ENCODE measurements around the gene PUM1. TPM values are rescaled to one million over a fixed set of nuclear protein-coding genes. Genes with fewer than 3 reads are reported as not detected.

Gene PUM1
- total and polyA plus RNA-seq, 2 of the 4 experiments (the other 2 are of a cell fraction) = 75.4 to 137 TPM

DNA sequence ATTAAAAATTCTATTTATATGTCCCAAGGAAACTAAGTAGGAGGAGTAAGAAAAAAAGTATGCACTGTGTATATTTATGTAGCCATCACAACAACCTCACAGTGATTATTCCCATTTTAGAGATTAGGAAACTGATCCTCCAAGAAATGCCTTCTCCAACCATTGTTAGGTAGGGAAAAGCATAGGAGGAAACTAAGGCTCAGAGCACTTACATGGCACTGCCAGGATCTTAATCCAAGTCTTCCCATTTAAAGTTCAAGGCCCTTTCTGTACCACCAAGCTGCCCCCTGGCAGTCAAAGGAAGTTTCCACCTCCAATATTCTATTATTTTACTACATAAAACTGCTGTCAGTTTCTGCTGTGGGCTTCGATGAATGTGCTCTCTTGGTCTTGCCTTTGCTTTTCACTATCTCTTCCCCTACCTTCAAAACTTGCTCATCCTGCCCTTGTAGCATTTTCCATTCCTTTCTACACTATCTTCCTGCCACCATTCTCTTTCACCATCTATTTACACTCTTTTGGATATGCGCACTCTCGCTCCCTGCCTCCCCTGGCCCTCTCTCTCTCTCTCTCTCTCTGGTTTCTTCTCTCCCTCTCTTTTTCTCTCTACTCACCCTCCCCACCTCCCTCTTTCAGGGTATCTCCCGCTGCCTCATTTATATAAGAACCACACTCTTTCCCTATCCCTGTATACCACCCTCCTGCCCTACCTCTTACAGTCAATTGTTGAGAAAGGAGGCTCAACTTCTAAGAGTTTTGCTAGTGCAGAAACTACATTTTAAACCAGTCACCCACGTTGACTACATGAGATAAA lies 34.0 kb downstream of the PUM1 start:
- DNase-seq (no peak), ATAC-seq (ENCODE audit: low read depth) (no peak)
- Histone ChIP-seq H2BK120ac (ENCODE audit: low read depth, low read length) (no peak overlapping the region), H3K56ac (ENCODE audit: extremely low read depth, insufficient read depth, low read length) (no peak overlapping the region), H4K8ac (ENCODE audit: low read depth in 2 of 2, low read length in 2 of 2) (no peak overlapping the region), H3K23ac (ENCODE audit: low read depth, low read length) (no peak overlapping the region), H2BK15ac (ENCODE audit: low read depth, low read length) (no peak overlapping the region), H3K9me1 (ENCODE audit: insufficient read depth, low read length) (peaks cover 17% of the 10 kb centered on the region), H4K5ac (ENCODE audit: low read depth, low read length) (no peak overlapping the region), H4K91ac (ENCODE audit: insufficient read depth, low read depth, low read length) (no peak overlapping the region), H3K9me3 (ENCODE audit: control insufficient read depth, insufficient read depth, low read length) (no peaks in the 10 kb centered on the region), H3K4me1 (ENCODE audit: control insufficient read depth, insufficient read depth, low read length) (peaks cover 4% of the 10 kb centered on the region), H2AK9ac (replicated peaks; ENCODE audit: low read depth, low read length, poor library complexity) (no peak overlapping the region), H3K4me2 (ENCODE audit: low read depth, low read length) (no peak overlapping the region), H2AK5ac (ENCODE audit: low read depth, low read length) (no peak overlapping the region), H3K9ac (ENCODE audit: low read depth, low read length) (no peak overlapping the region), H3K27me3 (ENCODE audit: control insufficient read depth, insufficient read depth, low read length) (no peaks in the 10 kb centered on the region), H3K4ac (ENCODE audit: low read depth, low read length) (no peak overlapping the region), H3K79me1 (ENCODE audit: low read depth in 1 of 2, low read length in 2 of 2) (peaks cover 11 to 70% of the 10 kb centered on the region in 2 experiments), H2BK20ac (ENCODE audit: low read depth, low read length) (no peak overlapping the region), H2BK5ac (ENCODE audit: low read depth, low read length, poor library complexity, severe bottlenecking) (no peak overlapping the region), H4K20me1 (ENCODE audit: insufficient read depth, low read length) (peaks cover 87% of the 10 kb centered on the region), H3K27ac (ENCODE audit: insufficient read depth, low read length) (no peak overlapping the region), H3K4me3 (ENCODE audit: insufficient read depth, low read depth, low read length) (no peak overlapping the region), H3K36me3 (ENCODE audit: control insufficient read depth, insufficient read depth, low read length) (peaks cover 6% of the 10 kb centered on the region; the same call in 1 of the 2 replicates), H3K14ac (replicated peaks; ENCODE audit: low read depth, low read length) (no peak overlapping the region), H2AFZ (replicated peaks; ENCODE audit: low read length, poor library complexity) (no peak overlapping the region), H3K18ac (ENCODE audit: low read depth, low read length) (no peak overlapping the region)
- dilution Hi-C loops (cut with HindIII; ENCODE audit: low sequenced_read_pairs, unreplicated experiment) = no loop called here
- TF ChIP-seq CEBPB (IDR thresholded peaks at IDR 0.05; ENCODE audit: low read depth, low read length) (no peak), SMC3 (IDR thresholded peaks at IDR 0.05; ENCODE audit: low read depth, low read length) (no peak), NFE2L2 (IDR thresholded peaks at IDR 0.05; ENCODE audit: low read depth, low read length) (no peak), MXI1 (IDR thresholded peaks at IDR 0.05; ENCODE audit: borderline replicate concordance, low read depth, low read length) (no peak), RAD21 (IDR thresholded peaks at IDR 0.05; ENCODE audit: low read length) (no peak), FOS (IDR thresholded peaks at IDR 0.05; ENCODE audit: low read depth, low read length) (no peak), RCOR1 (IDR thresholded peaks at IDR 0.05; ENCODE audit: insufficient replicate concordance, low read length) (no peak), MAZ (IDR thresholded peaks at IDR 0.05; ENCODE audit: borderline replicate concordance, low read depth, low read length) (no peak), CHD1 (IDR thresholded peaks at IDR 0.05; ENCODE audit: low read depth, low read length) (no peak), RFX5 (IDR thresholded peaks at IDR 0.05; ENCODE audit: low read depth, low read length) (no peak), MAFK (IDR thresholded peaks at IDR 0.05; ENCODE audit: low read depth, low read length) (no peak), BHLHE40 (IDR thresholded peaks at IDR 0.05; ENCODE audit: low read depth, low read length) (no peak)
- TF ChIP-seq, protein P1, sequence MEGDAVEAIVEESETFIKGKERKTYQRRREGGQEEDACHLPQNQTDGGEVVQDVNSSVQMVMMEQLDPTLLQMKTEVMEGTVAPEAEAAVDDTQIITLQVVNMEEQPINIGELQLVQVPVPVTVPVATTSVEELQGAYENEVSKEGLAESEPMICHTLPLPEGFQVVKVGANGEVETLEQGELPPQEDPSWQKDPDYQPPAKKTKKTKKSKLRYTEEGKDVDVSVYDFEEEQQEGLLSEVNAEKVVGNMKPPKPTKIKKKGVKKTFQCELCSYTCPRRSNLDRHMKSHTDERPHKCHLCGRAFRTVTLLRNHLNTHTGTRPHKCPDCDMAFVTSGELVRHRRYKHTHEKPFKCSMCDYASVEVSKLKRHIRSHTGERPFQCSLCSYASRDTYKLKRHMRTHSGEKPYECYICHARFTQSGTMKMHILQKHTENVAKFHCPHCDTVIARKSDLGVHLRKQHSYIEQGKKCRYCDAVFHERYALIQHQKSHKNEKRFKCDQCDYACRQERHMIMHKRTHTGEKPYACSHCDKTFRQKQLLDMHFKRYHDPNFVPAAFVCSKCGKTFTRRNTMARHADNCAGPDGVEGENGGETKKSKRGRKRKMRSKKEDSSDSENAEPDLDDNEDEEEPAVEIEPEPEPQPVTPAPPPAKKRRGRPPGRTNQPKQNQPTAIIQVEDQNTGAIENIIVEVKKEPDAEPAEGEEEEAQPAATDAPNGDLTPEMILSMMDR (conservative IDR thresholded peaks at IDR 0.05; ENCODE audit: low read depth, low read length) = no peak
- TF ChIP-seq, protein P2, sequence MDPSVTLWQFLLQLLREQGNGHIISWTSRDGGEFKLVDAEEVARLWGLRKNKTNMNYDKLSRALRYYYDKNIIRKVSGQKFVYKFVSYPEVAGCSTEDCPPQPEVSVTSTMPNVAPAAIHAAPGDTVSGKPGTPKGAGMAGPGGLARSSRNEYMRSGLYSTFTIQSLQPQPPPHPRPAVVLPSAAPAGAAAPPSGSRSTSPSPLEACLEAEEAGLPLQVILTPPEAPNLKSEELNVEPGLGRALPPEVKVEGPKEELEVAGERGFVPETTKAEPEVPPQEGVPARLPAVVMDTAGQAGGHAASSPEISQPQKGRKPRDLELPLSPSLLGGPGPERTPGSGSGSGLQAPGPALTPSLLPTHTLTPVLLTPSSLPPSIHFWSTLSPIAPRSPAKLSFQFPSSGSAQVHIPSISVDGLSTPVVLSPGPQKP (IDR thresholded peaks at IDR 0.05; ENCODE audit: borderline replicate concordance, low read depth, low read length) = no peak
- TF ChIP-seq, protein P3, sequence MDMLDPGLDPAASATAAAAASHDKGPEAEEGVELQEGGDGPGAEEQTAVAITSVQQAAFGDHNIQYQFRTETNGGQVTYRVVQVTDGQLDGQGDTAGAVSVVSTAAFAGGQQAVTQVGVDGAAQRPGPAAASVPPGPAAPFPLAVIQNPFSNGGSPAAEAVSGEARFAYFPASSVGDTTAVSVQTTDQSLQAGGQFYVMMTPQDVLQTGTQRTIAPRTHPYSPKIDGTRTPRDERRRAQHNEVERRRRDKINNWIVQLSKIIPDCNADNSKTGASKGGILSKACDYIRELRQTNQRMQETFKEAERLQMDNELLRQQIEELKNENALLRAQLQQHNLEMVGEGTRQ (IDR thresholded peaks at IDR 0.05; ENCODE audit: low read depth, low read length) = no peak
- in situ Hi-C loops (cut with MboI; ENCODE audit: low sequenced_read_pairs) = no loop called here
- WGBS, 2 experiments (ENCODE audit: extremely low coverage in 2 of 2, insufficient read length in 1 of 2) = 100% methylated on average over 3 of the region's 5 CpGs; no CpG with 5 or more reads in 1 of the 2 experiments
- ChIA-PET POLR2A (ENCODE audit: unreplicated experiment) (no interaction called here), CTCF (interaction anchor here (0.6 kb wide), 1 partner anchor 9 kb away, joined by 3 read pairs; no protein-coding TSS in a partner anchor)
- intact Hi-C loops (cut with micrococcal nuclease) = no loop called here
- BruUV-seq (replicated peaks) = no TSS peak

Measured in IMR-90 (cell line).